Embryonic facial prominence (tissue), 1 donor: ENCODE measurements around the gene NDUFB3.
"Not testable (repeated sequence)": the region's sequence is repeated elsewhere in the genome, so short reads cannot be mapped to it uniquely, and the experiment has no call there.

Experiments used
- DNase-seq: peaks from one replicate; pipeline ENCODE4 v3.0.0-alpha.2; 2016; ENCODE audit errors: extremely low spot score

NDUFB3 gene

GRCh38 chr2:201071479-201072200 lies at the start of gene NDUFB3, which contains the start of gene HYCC2:
TSS of gene NDUFB3 (plus strand) at chr2:201072001. CDS start at chr2:201078883, 6,882 bp downstream.
TSS of gene HYCC2 (minus strand) at chr2:201071671. CDS start at chr2:201024009, 47,662 bp downstream.
- DNase-seq: peak; percentile 91

DNA sequence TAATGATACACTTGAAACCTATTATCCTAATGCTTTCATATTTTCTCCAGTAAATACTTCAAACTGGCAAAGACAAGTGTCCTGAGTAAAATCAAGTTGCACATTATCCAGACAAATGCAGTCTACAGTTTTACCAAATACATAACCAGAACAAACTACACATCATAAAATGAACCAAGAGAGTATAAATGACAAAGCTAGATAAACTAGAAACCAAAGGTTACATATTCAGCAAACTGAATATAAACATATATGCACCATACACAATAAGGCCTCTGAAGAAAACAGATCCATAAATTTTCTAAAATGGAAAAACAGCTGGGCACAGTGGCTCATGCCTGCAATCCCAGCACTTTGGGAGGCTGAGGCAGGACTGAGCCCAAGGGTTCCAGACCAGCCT lies 47.3 kb upstream of the NDUFB3 start:
- no peak for DNase-seq

DNA sequence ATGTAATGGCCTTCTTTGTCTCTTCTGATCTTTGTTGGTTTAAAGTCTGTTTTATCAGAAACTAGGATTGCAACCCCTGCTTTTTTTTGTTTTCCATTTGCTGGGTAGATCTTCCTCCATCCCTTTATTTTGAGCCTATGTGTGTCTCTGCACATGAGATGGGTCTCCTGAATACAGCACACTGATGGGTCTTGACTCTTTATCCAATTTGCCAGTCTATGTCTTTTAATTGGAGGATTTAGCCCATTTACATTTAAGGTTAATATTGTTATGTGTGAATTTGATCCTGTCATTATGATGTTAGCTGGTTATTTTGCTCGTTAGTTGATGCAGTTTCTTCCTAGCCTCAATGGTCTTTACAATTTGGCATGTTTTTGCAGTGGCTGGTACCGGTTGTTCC lies 37.4 kb upstream of the NDUFB3 start:
- not testable (repeated sequence) for DNase-seq

DNA sequence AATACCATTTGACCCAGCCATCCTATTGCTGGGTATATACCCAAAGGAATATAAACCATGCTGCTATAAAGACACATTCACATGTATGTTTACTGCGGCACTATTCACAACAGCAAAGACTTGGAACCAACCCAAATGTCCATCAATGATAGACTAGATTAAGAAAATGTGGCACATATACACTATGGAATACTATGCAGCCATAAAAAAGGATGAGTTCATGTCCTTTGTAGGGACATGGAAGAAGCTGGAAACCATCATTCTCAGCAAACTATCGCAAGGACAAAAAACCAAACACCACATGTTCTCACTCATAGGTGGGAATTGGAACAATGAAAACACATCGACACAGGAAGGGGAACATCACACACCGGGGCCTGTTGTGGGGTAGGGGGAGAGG lies 33.4 kb upstream of the NDUFB3 start:
- not testable (repeated sequence) for DNase-seq

DNA sequence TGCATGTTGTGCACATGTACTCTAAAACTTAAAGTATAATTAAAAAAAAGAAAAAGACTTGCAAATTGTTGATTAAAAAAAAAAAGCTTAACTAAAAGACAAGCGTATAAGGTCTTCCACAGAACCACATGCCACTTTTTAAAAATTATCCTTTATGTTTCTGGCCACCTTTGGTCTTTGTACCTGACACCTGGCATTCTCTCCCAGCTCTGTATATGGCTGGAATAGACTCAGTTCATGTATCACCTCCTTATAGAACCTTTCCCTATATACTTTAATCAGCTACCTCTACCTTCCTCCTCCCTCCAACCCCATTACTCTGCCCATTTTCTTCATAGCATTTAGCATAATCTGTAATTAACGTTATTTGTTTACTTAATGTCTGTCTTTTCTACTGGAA lies 32.9 kb upstream of the NDUFB3 start:
- no peak for DNase-seq

GRCh38 chr2:201040867-201041628 lies 30.8 kb upstream of the NDUFB3 start:
- no peak for DNase-seq

DNA sequence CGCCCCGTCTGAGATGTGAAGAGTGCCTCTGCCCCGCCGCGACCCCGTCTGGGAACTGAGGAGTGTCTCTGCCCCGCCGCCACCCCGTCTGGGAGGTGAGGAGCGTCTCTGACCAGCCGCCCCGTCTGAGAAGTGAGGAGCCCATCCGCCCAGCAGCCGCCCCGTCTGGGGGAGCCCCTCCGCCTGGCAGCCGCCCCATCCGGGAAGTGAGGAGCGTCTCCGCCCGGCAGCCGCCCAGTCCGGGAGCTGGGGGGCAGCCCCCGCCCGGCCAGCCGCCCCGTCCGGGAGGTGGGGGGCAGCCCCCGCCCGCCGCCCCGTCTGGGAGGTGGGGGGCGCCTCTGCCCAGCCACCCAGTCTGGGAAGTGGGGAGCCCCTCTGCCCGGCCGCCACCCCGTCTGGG lies 29.4 kb upstream of the NDUFB3 start:
- not testable (repeated sequence) for DNase-seq

- DNase-seq: not testable (repeated sequence)
These were observed 28.8 kb upstream of the NDUFB3 start for GRCh38 chr2:201043050-201043449.

DNA sequence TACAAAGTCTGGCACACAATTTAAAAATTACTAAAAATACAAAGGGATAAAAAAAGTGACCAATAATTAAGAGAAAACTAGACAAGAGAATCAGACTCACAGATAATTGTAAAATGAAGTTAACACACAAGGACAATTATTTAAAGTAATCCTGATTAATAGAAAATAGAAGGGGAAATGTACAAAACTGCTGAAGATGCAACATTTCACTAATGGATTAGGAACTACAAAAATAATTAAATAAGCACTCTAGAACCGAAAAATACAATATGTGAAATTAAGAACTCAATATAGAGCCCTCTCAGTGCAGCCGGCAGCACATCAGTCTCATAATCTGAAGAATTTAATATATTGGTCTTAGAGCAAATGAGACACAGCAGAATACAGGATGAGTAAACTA lies 24.9 kb upstream of the NDUFB3 start:
- no peak for DNase-seq

DNA sequence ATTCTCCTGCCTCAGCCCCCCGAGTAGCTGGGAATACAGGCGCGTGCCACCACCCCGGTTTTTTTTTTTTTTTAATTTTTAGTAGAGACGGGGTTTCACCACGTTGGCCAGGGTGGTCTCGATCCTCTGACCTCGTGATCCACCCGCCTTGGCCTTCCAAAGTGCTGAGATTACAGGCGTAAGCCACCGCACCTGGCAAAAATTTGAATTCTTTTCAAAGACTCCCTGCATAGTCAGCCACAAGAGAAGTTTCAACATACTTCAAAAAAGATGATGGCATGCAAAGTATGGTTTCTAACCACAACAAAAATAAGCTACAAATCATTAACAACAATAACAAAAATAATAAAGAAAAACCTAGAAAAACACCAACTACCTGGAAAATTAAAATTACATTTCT lies 22.3 kb upstream of the NDUFB3 start:
- no peak for DNase-seq

DNA sequence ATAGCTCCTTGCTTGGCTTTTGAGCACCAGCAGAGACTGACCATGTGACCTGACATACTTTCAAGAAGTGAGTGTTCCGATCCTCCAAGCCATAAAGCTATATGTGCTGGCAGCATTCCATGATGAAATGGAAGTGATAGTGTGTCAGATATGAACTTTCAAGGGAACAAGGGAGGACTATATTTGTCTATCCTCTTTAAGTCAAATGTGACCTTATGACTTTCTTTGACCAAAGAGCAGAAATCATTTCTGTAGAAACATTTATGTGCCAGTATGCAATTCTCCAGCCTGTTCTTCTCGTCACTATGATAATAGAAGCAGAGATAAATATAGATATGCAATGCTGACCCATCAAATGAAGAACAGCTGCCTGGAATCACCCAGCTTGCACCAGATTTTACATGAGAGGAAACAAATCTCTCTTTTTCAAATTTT lies 14.7 kb upstream of the NDUFB3 start:
- DNase-seq: no peak

- no peak for DNase-seq
These were observed 14.0 kb upstream of the NDUFB3 start for GRCh38 chr2:201057715-201058248.

GRCh38 chr2:201058914-201059313 lies 12.9 kb upstream of the NDUFB3 start:
- DNase-seq: no peak

DNA sequence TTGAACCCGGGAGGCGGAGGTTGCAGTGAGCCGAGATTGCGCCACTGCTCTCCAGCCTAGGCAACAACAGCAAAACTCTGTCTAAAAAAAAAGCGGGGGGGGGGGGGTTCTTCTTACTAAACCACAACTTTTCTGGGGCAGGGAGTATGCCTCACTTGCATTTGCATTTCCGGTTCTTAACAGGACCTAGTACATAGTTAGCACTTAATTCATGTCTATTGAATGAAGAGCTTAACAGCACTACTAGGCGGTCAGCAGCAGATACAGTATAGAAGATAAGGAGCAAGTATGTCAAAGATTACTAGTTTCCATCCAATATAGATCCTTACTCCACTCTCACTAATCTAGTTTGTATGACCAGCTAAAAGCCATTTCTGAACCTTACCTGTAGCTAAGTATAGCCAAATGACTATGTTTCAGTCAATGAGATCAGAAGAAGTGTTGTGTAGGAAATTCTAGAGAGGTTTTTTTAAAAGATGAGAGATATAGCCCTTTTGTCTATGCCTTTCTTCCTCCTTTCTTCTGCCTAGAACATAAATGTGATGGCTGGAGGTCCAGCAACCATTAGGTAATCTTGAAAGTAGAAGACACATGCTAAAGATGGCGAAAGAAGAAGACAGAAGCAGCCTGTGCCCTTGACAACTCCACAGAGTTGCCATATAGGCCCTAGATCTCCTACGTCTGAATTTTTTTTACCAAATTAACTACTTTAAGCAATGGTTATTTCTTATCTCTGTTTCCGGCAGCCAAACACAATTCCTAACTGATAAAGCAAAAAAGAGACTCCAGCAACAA lies 11.6 kb upstream of the NDUFB3 start:
- DNase-seq: no peak

DNA sequence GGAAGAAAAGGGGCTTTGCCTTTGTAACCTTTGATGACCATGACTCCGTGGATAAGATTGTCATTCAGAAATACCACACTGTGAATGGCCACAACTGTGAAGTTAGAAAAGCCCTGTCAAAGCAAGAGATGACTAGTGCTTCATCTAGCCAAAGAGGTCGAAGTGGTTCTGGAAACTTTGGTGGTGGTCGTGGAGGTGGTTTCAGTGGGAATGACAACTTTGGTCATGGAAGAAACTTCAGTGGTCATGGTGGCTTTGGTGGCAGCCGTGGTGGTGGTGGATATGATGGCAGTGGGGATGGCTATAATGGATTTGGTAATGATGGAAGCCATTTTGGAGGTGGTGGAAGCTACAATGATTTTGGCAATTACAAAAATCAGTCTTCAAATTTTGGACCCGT lies 8.3 kb upstream of the NDUFB3 start:
- not testable (repeated sequence) for DNase-seq

DNA sequence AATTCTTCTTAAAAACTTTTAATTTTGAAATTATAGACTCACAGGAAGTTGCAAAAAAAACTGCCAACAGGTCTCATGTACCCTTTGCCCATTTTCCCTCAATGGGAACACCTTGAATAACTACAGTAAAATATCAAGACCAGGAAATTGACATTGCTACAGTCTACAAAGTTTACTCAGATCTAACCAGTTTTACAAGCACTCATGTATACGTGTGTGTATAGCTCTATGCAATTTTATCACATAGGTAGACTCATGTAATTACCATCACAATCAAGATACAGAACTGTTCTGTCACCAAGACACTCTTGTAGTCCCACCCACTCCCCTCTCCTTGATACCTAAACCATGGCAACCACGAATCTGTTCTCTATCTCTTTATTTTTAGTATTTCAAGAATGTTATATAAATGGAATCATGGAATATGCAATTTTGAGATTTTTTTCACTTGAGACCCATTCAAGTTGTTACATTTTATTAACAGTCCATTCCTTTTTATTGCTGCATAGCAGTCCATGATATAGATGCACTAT lies 6.9 kb upstream of the NDUFB3 start:
- no peak for DNase-seq

DNA sequence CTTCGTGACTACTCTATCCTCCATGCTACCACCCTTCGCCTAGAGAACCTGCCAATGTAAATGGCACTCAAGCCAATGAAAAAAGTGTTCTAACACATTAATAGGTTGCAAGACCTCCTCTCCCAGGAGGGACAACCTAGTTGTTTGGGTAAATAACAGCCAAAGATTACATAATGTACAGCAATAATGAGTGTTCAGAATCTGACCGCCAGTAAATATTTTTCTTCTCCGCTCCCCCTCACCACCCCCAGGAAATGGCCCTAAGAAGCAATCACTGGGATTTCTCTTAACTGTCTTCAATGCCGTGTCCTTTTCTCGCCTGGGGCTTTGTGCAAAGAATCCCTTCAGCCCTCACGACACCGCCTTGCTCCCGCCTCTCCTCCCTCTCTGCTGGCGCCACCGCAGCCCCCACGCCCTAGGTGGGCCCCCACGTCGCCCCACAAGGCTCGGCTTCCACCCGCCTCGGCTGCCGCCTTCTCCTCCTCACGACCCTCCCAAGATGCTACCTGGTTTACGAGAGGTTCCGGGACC lies 788 bp upstream of the NDUFB3 start:
- DNase-seq: no peak

GRCh38 chr2:201072201-201072530 lies 365 bp downstream of the NDUFB3 start:
- no peak for DNase-seq

DNA sequence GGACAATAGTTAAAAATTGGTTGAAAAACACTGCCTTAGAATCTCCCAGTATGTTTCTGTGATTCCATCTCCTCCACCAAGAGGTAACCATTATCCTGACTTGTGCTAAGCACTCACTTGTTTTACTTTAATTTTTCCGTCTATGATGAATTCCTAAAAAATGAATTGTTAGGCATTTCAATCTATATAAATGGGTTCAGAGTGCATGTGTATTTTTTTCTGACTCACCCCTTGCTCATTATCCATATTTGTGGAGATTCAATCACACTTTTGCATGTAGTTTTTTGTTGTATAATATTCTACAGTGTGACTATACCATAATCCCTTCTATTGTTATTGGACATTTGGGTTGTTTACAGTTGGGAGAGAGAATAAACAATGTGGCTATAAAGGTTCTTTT lies 1.3 kb downstream of the NDUFB3 start:
- DNase-seq: no peak

DNA sequence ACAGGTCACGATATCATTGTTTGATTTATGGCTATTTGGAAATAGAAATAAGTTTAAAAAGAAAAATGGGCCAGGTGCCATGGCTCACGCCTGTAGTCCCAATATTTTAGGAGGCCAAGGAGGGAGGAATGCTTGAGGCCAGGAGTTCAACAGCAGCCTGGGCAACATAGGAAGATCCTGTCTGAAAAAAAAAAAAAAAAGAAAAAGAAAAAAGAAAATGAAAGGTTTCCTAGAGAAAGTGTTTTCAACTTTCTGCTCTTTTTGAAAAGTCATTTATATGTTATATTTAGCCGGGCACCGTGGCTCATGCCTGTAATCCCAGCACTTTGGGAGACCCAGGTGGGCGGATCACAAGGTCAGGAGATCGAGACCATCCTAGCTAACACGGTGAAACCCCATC lies 3.2 kb downstream of the NDUFB3 start:
- DNase-seq: no peak

DNA sequence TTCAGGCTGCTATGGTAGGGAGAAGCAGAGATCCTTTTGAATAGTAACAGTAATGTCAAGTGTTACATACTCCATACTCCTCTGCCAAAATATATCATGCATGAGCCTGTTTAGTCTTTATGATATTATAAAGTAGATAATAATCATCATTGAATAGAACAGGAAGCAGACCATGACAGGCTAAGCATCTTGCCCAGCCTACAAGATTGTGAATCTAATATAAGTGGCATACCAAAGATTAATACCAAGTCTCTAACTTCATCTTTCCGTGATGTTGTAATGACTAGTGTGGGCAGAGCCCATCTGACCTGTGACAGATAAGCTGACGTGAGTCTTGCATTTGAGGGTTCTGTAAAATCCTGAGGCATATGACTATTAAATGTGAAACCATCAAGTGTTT lies 13.1 kb downstream of the NDUFB3 start:
- DNase-seq: no peak

DNA sequence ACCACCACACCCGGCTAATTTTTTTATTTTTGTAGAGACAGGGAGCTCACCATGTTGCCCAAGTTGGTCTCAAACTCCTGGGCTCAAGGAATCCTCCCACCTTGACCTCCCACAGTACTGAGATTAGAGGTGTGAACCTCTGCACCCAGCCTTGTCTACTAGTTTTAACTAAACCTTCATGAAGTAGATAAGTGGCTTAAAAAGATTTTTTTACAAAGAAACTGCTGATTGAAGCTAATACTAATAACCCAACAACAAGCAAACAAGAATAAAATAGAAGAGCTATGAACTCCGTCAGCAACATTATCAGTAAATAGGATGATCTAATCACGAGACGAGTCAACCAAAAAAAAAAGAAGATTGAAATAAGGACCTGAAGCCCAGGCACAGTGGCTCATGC lies 18.8 kb downstream of the NDUFB3 start:
- no peak for DNase-seq
